ENCODE measurements around the gene APOA4. TPM values are rescaled to one million over a fixed set of nuclear protein-coding genes. Genes with fewer than 3 reads are reported as not detected.

The APOA4 gene
- total RNA-seq, 1 experiment from 2014 or later, result not detected

DNA sequence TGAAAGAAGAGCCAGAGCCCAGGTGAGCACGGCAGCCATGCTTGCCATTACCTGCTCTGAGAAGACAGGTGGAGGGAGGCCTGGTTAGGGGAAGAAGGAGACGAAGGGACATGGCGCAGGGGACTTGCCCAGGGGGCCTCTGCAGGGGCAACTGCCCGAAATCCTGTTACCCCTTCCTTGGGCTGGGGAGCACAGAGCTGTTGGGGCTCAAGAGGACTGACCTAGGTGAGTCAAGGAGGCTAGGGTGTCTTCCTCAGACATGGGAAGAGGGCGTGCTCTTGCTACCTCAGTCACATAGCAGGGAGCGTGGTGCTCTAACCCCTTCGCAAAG, 31.3 kb downstream of the APOA4 start, which contains the start of gene APOA5:
APOA5 (minus strand) TSS at position 67 of the 331 bp plus-strand sequence; CDS start at position 48, 19 bp downstream.
- CTCF ChIA-PET, result interaction anchor here (0.6 to 2.9 kb wide), 23 partner anchors 8 to 435 kb away, joined by 3 to 58 read pairs (median 4); partner anchors contain the start of genes APOA1, PAFAH1B2 and SIK3

More for the DNA sequence above, 31.3 kb downstream of the APOA4 start, which contains the start of gene APOA5:
- Histone ChIP-seq H3K4me1 (ENCODE audit: control insufficient read depth in 1 of 2, insufficient read depth in 2 of 2, low read length in 2 of 2) (peaks cover 10 to 35% of the 10 kb centered on the region in 2 experiments), H4K20me1 (ENCODE audit: insufficient read depth) (no peaks in the 10 kb centered on the region), H3K79me2 (ENCODE audit: insufficient read depth, low read length) (peaks cover 11% of the 10 kb centered on the region), H3K27ac (ENCODE audit: low read depth, low read length) (no peak within 1 kb of the TSS), H2AFZ (ENCODE audit: low read depth, low read length, poor library complexity, severe bottlenecking) (peak within 1 kb of the TSS; percentile 57), H3K4me2 (ENCODE audit: low read length) (peak within 1 kb of the TSS; percentile 31; the same call in 1 of the 2 replicates), H3K9me2 (ENCODE audit: insufficient read depth) (no peaks in the 10 kb centered on the region), H3K4me3 (replicated peaks in 1 of 2; ENCODE audit: low read depth in 1 of 2, low read length in 2 of 2) (no peak within 1 kb of the TSS), H3K36me3 (ENCODE audit: control insufficient read depth in 1 of 2, insufficient read depth in 2 of 2, low read length in 2 of 2) (no peaks in the 10 kb centered on the region), H3K9ac (ENCODE audit: low read length) (no peak within 1 kb of the TSS), H3K27me3 (ENCODE audit: insufficient read depth, low read length) (no peaks in the 10 kb centered on the region), H3K9me3 (ENCODE audit: control insufficient read depth in 1 of 2, insufficient read depth in 1 of 2, low read depth in 1 of 2, low read length in 2 of 2) (no peaks in the 10 kb centered on the region)
- TF ChIP-seq, protein P1, sequence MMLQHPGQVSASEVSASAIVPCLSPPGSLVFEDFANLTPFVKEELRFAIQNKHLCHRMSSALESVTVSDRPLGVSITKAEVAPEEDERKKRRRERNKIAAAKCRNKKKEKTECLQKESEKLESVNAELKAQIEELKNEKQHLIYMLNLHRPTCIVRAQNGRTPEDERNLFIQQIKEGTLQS (IDR thresholded peaks at IDR 0.05), result no peak
- TF ChIP-seq RAD21 (IDR thresholded peaks at IDR 0.05; ENCODE audit: low read depth) (no peak), SRF (IDR thresholded peaks at IDR 0.05; ENCODE audit: low read depth) (no peak), SP1 (IDR thresholded peaks at IDR 0.05; ENCODE audit: low read depth) (no peak), CEBPB (IDR thresholded peaks at IDR 0.05; ENCODE audit: low read depth) (no peak), EZH2 (IDR thresholded peaks at IDR 0.05) (no peak), ZFX (IDR thresholded peaks at IDR 0.05) (no peak), ZNF274 (IDR thresholded peaks at IDR 0.05; ENCODE audit: low read depth, low read length) (no peak), POLR2A (IDR thresholded peaks at IDR 0.05; ENCODE audit: borderline replicate concordance, extremely low read depth, insufficient read depth, insufficient read length) (no peak), SIN3A (IDR thresholded peaks at IDR 0.05; ENCODE audit: low read depth) (no peak), EZH2phosphoT487 (IDR thresholded peaks at IDR 0.05; ENCODE audit: borderline replicate concordance) (no peak)
- TF ChIP-seq, protein P2, sequence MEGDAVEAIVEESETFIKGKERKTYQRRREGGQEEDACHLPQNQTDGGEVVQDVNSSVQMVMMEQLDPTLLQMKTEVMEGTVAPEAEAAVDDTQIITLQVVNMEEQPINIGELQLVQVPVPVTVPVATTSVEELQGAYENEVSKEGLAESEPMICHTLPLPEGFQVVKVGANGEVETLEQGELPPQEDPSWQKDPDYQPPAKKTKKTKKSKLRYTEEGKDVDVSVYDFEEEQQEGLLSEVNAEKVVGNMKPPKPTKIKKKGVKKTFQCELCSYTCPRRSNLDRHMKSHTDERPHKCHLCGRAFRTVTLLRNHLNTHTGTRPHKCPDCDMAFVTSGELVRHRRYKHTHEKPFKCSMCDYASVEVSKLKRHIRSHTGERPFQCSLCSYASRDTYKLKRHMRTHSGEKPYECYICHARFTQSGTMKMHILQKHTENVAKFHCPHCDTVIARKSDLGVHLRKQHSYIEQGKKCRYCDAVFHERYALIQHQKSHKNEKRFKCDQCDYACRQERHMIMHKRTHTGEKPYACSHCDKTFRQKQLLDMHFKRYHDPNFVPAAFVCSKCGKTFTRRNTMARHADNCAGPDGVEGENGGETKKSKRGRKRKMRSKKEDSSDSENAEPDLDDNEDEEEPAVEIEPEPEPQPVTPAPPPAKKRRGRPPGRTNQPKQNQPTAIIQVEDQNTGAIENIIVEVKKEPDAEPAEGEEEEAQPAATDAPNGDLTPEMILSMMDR (IDR thresholded peaks at IDR 0.05 in 2 of 3, conservative IDR thresholded peaks at IDR 0.05 in 1 of 3; ENCODE audit: borderline replicate concordance in 1 of 3, insufficient read depth in 1 of 3, low read depth in 2 of 3, low read length in 2 of 3), result no peak
- intact Hi-C loops (cut with micrococcal nuclease), result loop anchor here (1.0 to 5.0 kb wide), 3 partner anchors 45 to 436 kb away; no protein-coding TSS in a partner anchor
- BruUV-seq (replicated peaks), result no TSS peak
- ATAC-seq, result no peak
- ChIA-PET RAD21 (ENCODE audit: low non-redundant PET in 1 of 2, low total read pairs in 2 of 2, uncharacterized antibody in 2 of 2, unreplicated experiment in 2 of 2) (interaction anchor here (0.9 to 1.1 kb wide), 4 partner anchors 44 to 435 kb away, joined by 3 to 14 read pairs (median 6); no protein-coding TSS in a partner anchor), POLR2A (interaction anchor here (0.6 to 1.4 kb wide), 2 partner anchors 44 to 307 kb away, joined by 5 to 9 read pairs; partner anchors contain the start of gene SIK3)
- DNase-seq (ENCODE audit: low read depth, low spot score), result no peak
